ENCODE results near the gene FKBP4.

Gene FKBP4

GRCh38 chr12:2775431-2775830, 19.3 kb upstream of the FKBP4 start:
- POLR2A ChIA-PET = no interaction called here
- TF ChIP-seq CTCF (IDR thresholded peaks at IDR 0.05; ENCODE audit: control extremely low read depth, extremely low read depth, low read depth, missing control alignments) = no peak
- no peak for DNase-seq (ENCODE audit: extremely low spot score)
- CTCF ChIA-PET = interaction anchor here (1.2 kb wide), 1 partner anchor 15 kb away, joined by 3 read pairs; no protein-coding TSS in a partner anchor

- ChIA-PET CTCF (no interaction called here), POLR2A (no interaction called here)
- TF ChIP-seq CTCF (IDR thresholded peaks at IDR 0.05; ENCODE audit: control extremely low read depth, extremely low read depth, low read depth, missing control alignments) = no peak
- no peak for DNase-seq (ENCODE audit: extremely low spot score)
These were observed 18.5 kb upstream of the FKBP4 start for GRCh38 chr12:2776129-2776806.

- POLR2A ChIA-PET = no interaction called here
- DNase-seq (ENCODE audit: extremely low spot score) = no peak
- TF ChIP-seq CTCF (IDR thresholded peaks at IDR 0.05; ENCODE audit: control extremely low read depth, extremely low read depth, low read depth, missing control alignments) = no peak
- CTCF ChIA-PET = no interaction called here
These were observed 15.5 kb upstream of the FKBP4 start for GRCh38 chr12:2779281-2779680.

- ChIA-PET POLR2A (interaction anchor here (0.5 kb wide), 1 partner anchor 1089 kb away, joined by 4 read pairs; the partner anchor contains the start of gene PARP11), CTCF (interaction anchor here (0.6 to 4.4 kb wide), 11 partner anchors 9 to 105 kb away, joined by 3 to 19 read pairs (median 5); partner anchors contain the start of gene FKBP4)
- DNase-seq (ENCODE audit: extremely low spot score) = peak; percentile 68
- peak; percentile 85 for TF ChIP-seq CTCF (IDR thresholded peaks at IDR 0.05; ENCODE audit: control extremely low read depth, extremely low read depth, low read depth, missing control alignments)
These were observed 10.7 kb upstream of the FKBP4 start for GRCh38 chr12:2783936-2784600.

GRCh38 chr12:2785017-2785416, 9.8 kb upstream of the FKBP4 start:
- no peak for TF ChIP-seq CTCF (IDR thresholded peaks at IDR 0.05; ENCODE audit: control extremely low read depth, extremely low read depth, low read depth, missing control alignments)
- POLR2A ChIA-PET = no interaction called here
- no peak for DNase-seq (ENCODE audit: extremely low spot score)
- CTCF ChIA-PET = interaction anchor here (1.2 to 4.4 kb wide), 7 partner anchors 9 to 179 kb away, joined by 3 to 19 read pairs (median 4); partner anchors contain the start of gene FKBP4

- DNase-seq (ENCODE audit: extremely low spot score) = no peak
- ChIA-PET CTCF (interaction anchor here (1.3 kb wide), 1 partner anchor 16 kb away, joined by 3 read pairs; no protein-coding TSS in a partner anchor), POLR2A (no interaction called here)
- TF ChIP-seq CTCF (IDR thresholded peaks at IDR 0.05; ENCODE audit: control extremely low read depth, extremely low read depth, low read depth, missing control alignments) = no peak
These were observed 3.7 kb upstream of the FKBP4 start for GRCh38 chr12:2791089-2791488.
